Ovary (tissue), 9 donors: ENCODE results near the gene GHRL. TPM values are rescaled to one million over a fixed set of nuclear protein-coding genes. Genes with fewer than 3 reads are reported as not detected.

Source experiments
- DNase-seq, 5 donors: peaks; one replicate each; pipeline ENCODE4 v3.0.0-alpha.2; 2019 to 2020
- H3K27ac ChIP-seq, 2 donors: fragments of 200-600 bp; one replicate each; pipeline versions ENCODE4 v1.5.1 to v1.8.0; 2019 to 2022
- H3K27me3 ChIP-seq: fragments of 200-600 bp; one replicate; pipeline ENCODE4 v1.8.0; 2022
- H3K36me3 ChIP-seq: fragments of 200-600 bp; sonication (generic); one replicate; pipeline ENCODE4 v1.5.1; 2019
- H3K4me1 ChIP-seq: one replicate; pipeline ENCODE4 v1.8.1; 2013; ENCODE audit warnings: mild to moderate bottlenecking, moderate library complexity; ENCODE audit not compliant: insufficient read depth
- H3K4me3 ChIP-seq: fragments of 200-600 bp; sonication (generic); one replicate; pipeline ENCODE4 v1.5.1; 2017
- H3K9me3 ChIP-seq, 2 donors: fragments of 200-600 bp in 1 of 2; sonication (generic) in 1 of 2; one replicate each; pipeline versions ENCODE4 v1.5.1 to v1.8.1; 2013 to 2019; ENCODE audit warnings: mild to moderate bottlenecking in 1 of 2, moderate library complexity in 1 of 2
- CTCF ChIP-seq, 3 donors: fragments of 450-650 bp in 2 of 3; fragments of 200-600 bp in 1 of 3; IDR thresholded peaks; one replicate each; pipeline versions ENCODE4 v1.5.1 to v1.8.0; 2016 to 2022; ENCODE audit warnings: antibody characterized with exemption in 3 of 3, mild to moderate bottlenecking in 1 of 3
- EP300 ChIP-seq: sonication (generic); formaldehyde crosslinking; IDR thresholded peaks from one replicate; pipeline ENCODE4 v1.6.1; 2017; ENCODE audit warnings: antibody characterized with exemption
- POLR2A ChIP-seq: fragments of 450-650 bp; IDR thresholded peaks from one replicate; pipeline ENCODE4 v1.6.1; 2017; ENCODE audit warnings: antibody characterized with exemption, mild to moderate bottlenecking, moderate library complexity
- WGBS, 3 donors: extraction: QIAGEN DNeasy Blood & Tissue Kit in 1 of 3; methylation state at CpG; one replicate each; pipeline versions ENCODE4 v1.1.5 to v1.1.7; 2013 to 2017; 5-methylcytosine and 5-hydroxymethylcytosine counted together
- intact Hi-C, 4 donors: fragments of 100-400 bp; cut with DNase I; formaldehyde crosslinking; loops; one replicate each; pipeline versions ENCODE4 v1.11.0 to v1.15.1; 2022 to 2023
- polyA plus RNA-seq, 2 donors: library from polyadenylated mRNA; stranded (reverse); fragments of 200-250 nt in 1 of 2; fragments of 350-450 nt in 1 of 2; fragmentation: Illumina TruSeq in 1 of 2; extraction: RNeasy Lipid Tissue Mini Kit (QIAGEN cat#74804) in 1 of 2; gene quantifications; one replicate each; pipeline ENCODE4 v1.2.3, GENCODE V29; 2013 to 2014
- total RNA-seq, 7 donors: library from RNA; depleted of rRNA in 2 of 7; stranded (reverse); fragments of >200 nt in 2 of 7; fragmentation: NEBNext Ultra II Directional in 3 of 7; extraction: Animal tissue kit (Norgen Biotek cat#: 25700) in 3 of 7; gene quantifications; one replicate each; pipeline versions ENCODE4 v1.1.0 to v1.2.4, GENCODE V29; 2016 to 2023
- donor health status: DM: no; HTN: no; CAD: no; lungs with moderate emphysema.
- donor health status: DM: no; HTN: no; CAD: no.
- donor health status: Bipolar disorder and iron deficiency.
- donor health status: DM: yes; HTN: yes; CAD: no.
- donor health status: DM: no; HTN: no; CAD: no.
- donor health status: DM: yes; HTN: yes; CAD: no.

GHRL gene
- total and polyA plus RNA-seq, 9 donors = 0.23 to 2.4 (median 1.6) TPM

- TF ChIP-seq CTCF (IDR thresholded peaks at IDR 0.05) (peak in 2 of 3 donors; percentile 46 to 54), EP300 (no peak)
- no peaks in the 10 kb centered on the region for H3K9me3 ChIP-seq
- H3K4me1 ChIP-seq = peaks cover 6% of the 10 kb centered on the region
- DNase-seq = peak; percentile 50 to 75 (median 63)
- intact Hi-C loops = no loop called here
- H3K27me3 ChIP-seq = no peaks in the 10 kb centered on the region
- peak overlapping the region; percentile 6 for H3K4me3 ChIP-seq
- WGBS, 3 donors = 14 to 26% (median 16%) methylated on average over 12 of the region's 12 CpGs
- no peaks in the 10 kb centered on the region for H3K36me3 ChIP-seq
- H3K27ac ChIP-seq = peak overlapping the region in 1 of 2 donors; percentile 67
These were observed 28.9 kb downstream of the GHRL start for GRCh38 chr3:10263646-10264363.

GRCh38 chr3:10262027-10262426, 30.7 kb downstream of the GHRL start:
- TF ChIP-seq CTCF (IDR thresholded peaks at IDR 0.05) (no peak), EP300 (no peak), POLR2A (no peak)
- intact Hi-C loops = no loop called here
- Histone ChIP-seq H3K4me3 (no peak overlapping the region), H3K4me1 (peaks cover 7% of the 10 kb centered on the region), H3K9me3 (no peaks in the 10 kb centered on the region), H3K27me3 (no peaks in the 10 kb centered on the region), H3K27ac (no peak overlapping the region), H3K36me3 (no peaks in the 10 kb centered on the region)
- DNase-seq = no peak
- 46 to 54% (median 49%) methylated on average over 4 of the region's 4 CpGs for WGBS, 3 donors

- H3K36me3 ChIP-seq = no peaks in the 10 kb centered on the region
These were observed 32.5 kb downstream of the GHRL start for GRCh38 chr3:10260211-10260701.

GRCh38 chr3:10259798-10260197, 32.9 kb downstream of the GHRL start:
- Histone ChIP-seq H3K9me3 (no peaks in the 10 kb centered on the region), H3K4me1 (peaks cover 5% of the 10 kb centered on the region), H3K27me3 (no peaks in the 10 kb centered on the region), H3K27ac (no peak overlapping the region), H3K36me3 (no peaks in the 10 kb centered on the region), H3K4me3 (no peak overlapping the region)
- WGBS, 3 donors = 88 to 94% (median 88%) methylated on average over 4 of the region's 4 CpGs
- intact Hi-C loops = no loop called here
- TF ChIP-seq EP300 (no peak), POLR2A (no peak), CTCF (IDR thresholded peaks at IDR 0.05) (no peak)
- DNase-seq = no peak

More at GRCh38 chr3:10260211-10260701, 32.5 kb downstream of the GHRL start:
- intact Hi-C loops = no loop called here
- Histone ChIP-seq H3K9me3 (no peaks in the 10 kb centered on the region), H3K27me3 (no peaks in the 10 kb centered on the region), H3K27ac (no peak overlapping the region), H3K4me1 (peaks cover 5% of the 10 kb centered on the region), H3K4me3 (no peak overlapping the region)
- WGBS, 3 donors = 83 to 92% (median 90%) methylated on average over 6 of the region's 6 CpGs
- no peak for TF ChIP-seq POLR2A
- no peak for TF ChIP-seq CTCF (IDR thresholded peaks at IDR 0.05)
- TF ChIP-seq EP300 = no peak
- DNase-seq = no peak
